ENCODE data around the gene LYRM9.
A peak's percentile ranks its signal among the peaks of the same experiment; 100 is the strongest.

Gene LYRM9

GRCh38 chr17:27892866-27893769 is at the start of gene LYRM9:
TSS of gene LYRM9 (minus strand) at chr17:27893365. CDS start at chr17:27882694, 10,671 bp downstream.
- H3K4me3 ChIP-seq: peak within 1 kb of the TSS; percentile 85 to 87
- DNase-seq: peak; percentile 88 to 94
- H3K36me3 ChIP-seq: no peaks in the 10 kb centered on the region
- H3K9me3 ChIP-seq: no peaks in the 10 kb centered on the region
- peaks cover 0 to 27% (median 3%) of the 10 kb centered on the region in 4 donors for H3K4me1 ChIP-seq
- TF ChIP-seq, protein P1, sequence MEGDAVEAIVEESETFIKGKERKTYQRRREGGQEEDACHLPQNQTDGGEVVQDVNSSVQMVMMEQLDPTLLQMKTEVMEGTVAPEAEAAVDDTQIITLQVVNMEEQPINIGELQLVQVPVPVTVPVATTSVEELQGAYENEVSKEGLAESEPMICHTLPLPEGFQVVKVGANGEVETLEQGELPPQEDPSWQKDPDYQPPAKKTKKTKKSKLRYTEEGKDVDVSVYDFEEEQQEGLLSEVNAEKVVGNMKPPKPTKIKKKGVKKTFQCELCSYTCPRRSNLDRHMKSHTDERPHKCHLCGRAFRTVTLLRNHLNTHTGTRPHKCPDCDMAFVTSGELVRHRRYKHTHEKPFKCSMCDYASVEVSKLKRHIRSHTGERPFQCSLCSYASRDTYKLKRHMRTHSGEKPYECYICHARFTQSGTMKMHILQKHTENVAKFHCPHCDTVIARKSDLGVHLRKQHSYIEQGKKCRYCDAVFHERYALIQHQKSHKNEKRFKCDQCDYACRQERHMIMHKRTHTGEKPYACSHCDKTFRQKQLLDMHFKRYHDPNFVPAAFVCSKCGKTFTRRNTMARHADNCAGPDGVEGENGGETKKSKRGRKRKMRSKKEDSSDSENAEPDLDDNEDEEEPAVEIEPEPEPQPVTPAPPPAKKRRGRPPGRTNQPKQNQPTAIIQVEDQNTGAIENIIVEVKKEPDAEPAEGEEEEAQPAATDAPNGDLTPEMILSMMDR (IDR thresholded peaks at IDR 0.05): peak; percentile 89 to 96
- peaks cover 0 to 3% of the 10 kb centered on the region in 2 donors for H3K27me3 ChIP-seq
- peak within 1 kb of the TSS; percentile 88 to 89 for H3K27ac ChIP-seq
- intact Hi-C loops (cut with DNase I; ENCODE audit: low total_unique reads): loop anchor here (2.0 to 5.0 kb wide), 2 partner anchors 86 to 148 kb away; no protein-coding TSS in a partner anchor

DNA sequence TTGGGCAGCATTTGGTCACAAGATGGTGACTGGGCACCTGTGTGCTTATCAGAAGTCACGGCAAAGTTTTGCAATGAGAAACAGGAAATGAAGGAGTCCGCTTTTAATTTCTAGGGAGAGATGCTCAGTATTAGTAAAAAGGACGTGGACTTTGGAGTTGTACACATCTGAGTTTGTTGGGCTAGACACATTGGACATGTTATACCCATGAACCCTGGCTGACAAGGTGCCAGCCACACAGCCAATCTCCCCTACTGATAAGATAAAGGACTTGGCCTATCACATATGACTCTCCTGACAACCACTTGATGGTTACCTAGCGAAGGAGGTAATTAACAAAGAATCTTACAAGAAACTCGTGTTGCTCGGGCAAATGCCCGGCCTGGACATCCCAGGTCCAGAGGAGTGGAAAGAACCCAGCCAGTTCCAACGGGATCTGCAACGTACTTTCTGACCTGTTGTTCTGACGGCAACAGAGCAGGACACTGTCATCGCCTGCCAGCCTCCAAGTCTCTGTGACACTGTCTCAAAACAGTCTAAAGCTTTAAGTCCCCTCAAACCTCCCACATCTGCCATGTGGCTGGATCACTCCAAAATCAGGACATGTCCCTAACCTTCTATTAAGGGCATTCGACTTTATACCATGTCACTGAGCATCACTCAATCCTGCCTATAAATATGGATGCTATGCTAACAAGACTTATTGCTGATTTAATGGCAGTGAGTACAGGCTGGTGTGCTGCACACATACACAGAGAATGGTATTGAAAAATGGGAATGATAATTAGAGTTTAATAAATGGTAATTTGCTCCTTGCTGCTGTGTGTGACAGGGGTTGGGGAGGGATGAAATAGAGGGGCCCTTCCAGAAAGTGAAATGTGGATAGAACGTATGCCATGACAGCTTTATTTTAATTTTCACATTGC is 47.6 kb upstream of the LYRM9 start:
- Histone ChIP-seq H3K36me3 (no peaks in the 10 kb centered on the region), H3K27ac (no peak overlapping the region), H3K4me3 (no peak overlapping the region), H3K27me3 (no peaks in the 10 kb centered on the region), H3K4me1 (no peaks in the 10 kb centered on the region), H3K9me3 (no peaks in the 10 kb centered on the region)
- DNase-seq: no peak
- intact Hi-C loops (cut with DNase I; ENCODE audit: low total_unique reads): no loop called here
- TF ChIP-seq, protein P1 (IDR thresholded peaks at IDR 0.05): no peak

DNA sequence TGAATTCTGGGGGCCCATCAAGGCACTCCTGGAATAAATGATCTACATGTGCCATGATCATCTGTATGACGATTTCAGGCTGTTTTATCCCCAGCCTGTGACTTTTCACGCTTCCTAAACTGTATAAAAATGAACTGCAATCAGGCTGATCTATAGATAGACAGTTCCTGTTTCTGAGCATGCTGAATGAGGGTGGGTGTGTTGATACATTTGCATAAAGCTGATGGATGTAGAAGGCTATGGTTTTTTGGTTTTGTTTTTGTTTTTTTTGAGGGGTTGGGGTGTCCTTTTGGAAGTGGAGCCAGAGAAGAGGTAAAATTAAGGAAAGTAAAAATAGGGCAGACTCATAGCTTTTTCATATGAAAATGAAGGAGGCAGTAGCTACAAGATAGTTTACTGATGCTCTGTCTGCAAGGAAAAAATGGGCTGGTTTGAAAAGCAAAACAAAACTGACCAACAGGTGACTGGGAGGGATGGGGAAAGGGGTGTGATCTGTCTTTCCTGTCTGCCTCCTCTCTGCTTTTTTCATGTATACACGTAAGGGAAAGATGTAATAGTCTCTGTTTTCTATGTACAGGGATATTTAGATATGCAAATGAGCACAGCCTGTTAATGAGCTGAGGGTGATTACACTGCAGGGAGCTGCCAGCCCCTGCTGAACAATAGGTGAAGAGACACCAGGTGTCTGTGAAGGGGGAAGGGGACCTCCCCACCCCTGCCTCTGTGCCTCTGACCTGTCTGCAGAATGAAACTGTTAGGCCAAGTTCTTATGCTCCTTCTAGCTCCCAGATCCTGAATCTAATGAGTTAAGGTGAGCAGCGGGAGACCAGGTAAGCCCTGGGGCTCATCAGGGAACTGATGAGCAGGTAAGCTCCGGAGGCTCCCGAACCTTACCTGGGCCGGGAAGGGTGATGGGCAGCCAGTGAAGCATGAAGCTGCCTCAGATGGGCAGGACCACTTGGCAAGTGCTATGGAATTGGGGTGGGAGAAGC is 46.6 kb upstream of the LYRM9 start:
- no peaks in the 10 kb centered on the region for H3K4me1 ChIP-seq
- DNase-seq: no peak
- no peak overlapping the region for H3K27ac ChIP-seq
- TF ChIP-seq, protein P1 (IDR thresholded peaks at IDR 0.05): no peak
- no peaks in the 10 kb centered on the region for H3K27me3 ChIP-seq
- H3K9me3 ChIP-seq: no peaks in the 10 kb centered on the region
- no peaks in the 10 kb centered on the region for H3K36me3 ChIP-seq
- H3K4me3 ChIP-seq: no peak overlapping the region
- intact Hi-C loops (cut with DNase I; ENCODE audit: low total_unique reads): no loop called here

DNA sequence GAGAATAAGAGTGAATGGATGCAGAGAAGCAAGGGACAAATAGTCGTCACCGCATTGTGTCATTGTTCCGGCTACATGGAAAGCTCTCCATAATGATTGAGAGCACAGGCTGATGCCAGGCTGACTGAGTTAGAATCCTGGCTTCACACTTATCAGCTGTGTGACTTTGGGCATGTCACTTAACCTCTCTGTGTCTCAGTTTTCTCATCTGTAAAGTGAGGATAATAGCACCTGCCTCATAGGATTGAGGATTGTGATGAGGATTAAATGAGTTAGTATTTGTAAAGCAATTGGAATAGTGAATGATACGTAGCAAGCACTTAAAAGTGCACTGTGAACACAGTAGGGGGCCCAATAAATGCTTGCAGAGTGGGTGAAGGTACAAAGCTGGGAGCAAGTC is 45.7 kb upstream of the LYRM9 start:
- Histone ChIP-seq H3K4me1 (no peaks in the 10 kb centered on the region), H3K4me3 (no peak overlapping the region)
- TF ChIP-seq, protein P1 (IDR thresholded peaks at IDR 0.05): no peak

More for the DNA sequence above, 45.7 kb upstream of the LYRM9 start:
- no peaks in the 10 kb centered on the region for H3K27me3 ChIP-seq
- intact Hi-C loops (cut with DNase I; ENCODE audit: low total_unique reads): no loop called here
- H3K36me3 ChIP-seq: no peaks in the 10 kb centered on the region
- H3K9me3 ChIP-seq: no peaks in the 10 kb centered on the region
- H3K27ac ChIP-seq: no peak overlapping the region
- no peak for DNase-seq
